Body of pancreas (tissue), 4 donors: Measurements from ENCODE around the gene PRR5L.

ENCODE experiments used
- POLR2A ChIP-seq, 3 donors: fragments of 450-650 bp; IDR thresholded peaks; one replicate each; pipeline ENCODE4 v1.6.1; 2016; ENCODE audit warnings: antibody characterized with exemption in 3 of 3, mild to moderate bottlenecking in 2 of 3
- TF ChIP-seq, protein P1 (sequence below), 7 experiments: fragments of 450-650 bp in 4 of 7; fragments of 200-600 bp in 3 of 7; sonication (generic) in 3 of 7; IDR thresholded peaks; one replicate each; pipeline ENCODE4 v1.5.1; 2016 to 2019; ENCODE audit warnings: antibody characterized with exemption in 7 of 7

- TF ChIP-seq, protein P1, sequence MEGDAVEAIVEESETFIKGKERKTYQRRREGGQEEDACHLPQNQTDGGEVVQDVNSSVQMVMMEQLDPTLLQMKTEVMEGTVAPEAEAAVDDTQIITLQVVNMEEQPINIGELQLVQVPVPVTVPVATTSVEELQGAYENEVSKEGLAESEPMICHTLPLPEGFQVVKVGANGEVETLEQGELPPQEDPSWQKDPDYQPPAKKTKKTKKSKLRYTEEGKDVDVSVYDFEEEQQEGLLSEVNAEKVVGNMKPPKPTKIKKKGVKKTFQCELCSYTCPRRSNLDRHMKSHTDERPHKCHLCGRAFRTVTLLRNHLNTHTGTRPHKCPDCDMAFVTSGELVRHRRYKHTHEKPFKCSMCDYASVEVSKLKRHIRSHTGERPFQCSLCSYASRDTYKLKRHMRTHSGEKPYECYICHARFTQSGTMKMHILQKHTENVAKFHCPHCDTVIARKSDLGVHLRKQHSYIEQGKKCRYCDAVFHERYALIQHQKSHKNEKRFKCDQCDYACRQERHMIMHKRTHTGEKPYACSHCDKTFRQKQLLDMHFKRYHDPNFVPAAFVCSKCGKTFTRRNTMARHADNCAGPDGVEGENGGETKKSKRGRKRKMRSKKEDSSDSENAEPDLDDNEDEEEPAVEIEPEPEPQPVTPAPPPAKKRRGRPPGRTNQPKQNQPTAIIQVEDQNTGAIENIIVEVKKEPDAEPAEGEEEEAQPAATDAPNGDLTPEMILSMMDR (IDR thresholded peaks at IDR 0.05), result peak; percentile 20 to 55 (median 49)
- no peak for TF ChIP-seq POLR2A (IDR thresholded peaks at IDR 0.05)
Measured at GRCh38 chr11:36258730-36259360, 37.2 kb upstream of the PRR5L start.
